ENCODE measurements around the gene STARD3.

STARD3 gene

DNA sequence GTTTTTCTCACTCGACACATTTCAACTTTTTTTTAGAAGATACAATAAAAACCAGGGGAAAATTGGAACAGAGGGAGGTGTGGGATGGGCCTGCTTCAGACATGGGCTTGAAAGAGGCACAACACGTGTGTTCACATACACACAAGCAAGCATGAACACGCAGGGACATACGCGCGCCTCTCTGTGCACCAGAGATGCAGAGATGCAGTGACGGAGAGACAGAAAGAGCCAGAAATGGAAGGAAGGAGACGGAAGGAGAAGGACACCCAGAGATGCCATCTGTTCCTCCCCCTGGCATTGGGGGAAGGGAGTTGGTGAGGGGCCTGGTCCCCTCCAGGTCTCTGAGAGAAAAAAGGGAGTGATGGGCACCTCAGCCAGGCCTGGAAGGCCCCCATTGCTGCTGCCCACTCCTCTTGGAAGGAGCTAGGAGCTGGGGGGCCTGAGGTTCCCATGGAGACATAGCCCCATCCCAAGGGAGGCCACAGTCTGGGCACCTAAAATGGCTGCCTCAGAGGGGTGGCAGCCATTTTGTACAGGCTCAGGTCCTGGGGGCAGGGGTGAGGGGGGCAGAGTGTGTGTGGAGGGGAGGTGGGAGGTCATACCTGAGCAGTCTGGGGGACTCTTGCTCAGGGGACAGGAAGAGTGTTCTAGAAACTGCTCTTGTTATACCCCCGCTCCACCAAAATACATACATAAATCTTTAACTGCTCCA lies 25.4 kb upstream of the STARD3 start:
- no peak for DNase-seq (ENCODE audit: low spot score)
- TF ChIP-seq, protein P1, sequence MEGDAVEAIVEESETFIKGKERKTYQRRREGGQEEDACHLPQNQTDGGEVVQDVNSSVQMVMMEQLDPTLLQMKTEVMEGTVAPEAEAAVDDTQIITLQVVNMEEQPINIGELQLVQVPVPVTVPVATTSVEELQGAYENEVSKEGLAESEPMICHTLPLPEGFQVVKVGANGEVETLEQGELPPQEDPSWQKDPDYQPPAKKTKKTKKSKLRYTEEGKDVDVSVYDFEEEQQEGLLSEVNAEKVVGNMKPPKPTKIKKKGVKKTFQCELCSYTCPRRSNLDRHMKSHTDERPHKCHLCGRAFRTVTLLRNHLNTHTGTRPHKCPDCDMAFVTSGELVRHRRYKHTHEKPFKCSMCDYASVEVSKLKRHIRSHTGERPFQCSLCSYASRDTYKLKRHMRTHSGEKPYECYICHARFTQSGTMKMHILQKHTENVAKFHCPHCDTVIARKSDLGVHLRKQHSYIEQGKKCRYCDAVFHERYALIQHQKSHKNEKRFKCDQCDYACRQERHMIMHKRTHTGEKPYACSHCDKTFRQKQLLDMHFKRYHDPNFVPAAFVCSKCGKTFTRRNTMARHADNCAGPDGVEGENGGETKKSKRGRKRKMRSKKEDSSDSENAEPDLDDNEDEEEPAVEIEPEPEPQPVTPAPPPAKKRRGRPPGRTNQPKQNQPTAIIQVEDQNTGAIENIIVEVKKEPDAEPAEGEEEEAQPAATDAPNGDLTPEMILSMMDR (IDR thresholded peaks at IDR 0.05), result no peak
- Histone ChIP-seq H3K27ac (no peak overlapping the region), H3K4me3 (no peak overlapping the region)

- TF ChIP-seq, protein P1 (IDR thresholded peaks at IDR 0.05), result no peak
Observed at GRCh38 chr17:39612291-39612894, 24.6 kb upstream of the STARD3 start.

DNA sequence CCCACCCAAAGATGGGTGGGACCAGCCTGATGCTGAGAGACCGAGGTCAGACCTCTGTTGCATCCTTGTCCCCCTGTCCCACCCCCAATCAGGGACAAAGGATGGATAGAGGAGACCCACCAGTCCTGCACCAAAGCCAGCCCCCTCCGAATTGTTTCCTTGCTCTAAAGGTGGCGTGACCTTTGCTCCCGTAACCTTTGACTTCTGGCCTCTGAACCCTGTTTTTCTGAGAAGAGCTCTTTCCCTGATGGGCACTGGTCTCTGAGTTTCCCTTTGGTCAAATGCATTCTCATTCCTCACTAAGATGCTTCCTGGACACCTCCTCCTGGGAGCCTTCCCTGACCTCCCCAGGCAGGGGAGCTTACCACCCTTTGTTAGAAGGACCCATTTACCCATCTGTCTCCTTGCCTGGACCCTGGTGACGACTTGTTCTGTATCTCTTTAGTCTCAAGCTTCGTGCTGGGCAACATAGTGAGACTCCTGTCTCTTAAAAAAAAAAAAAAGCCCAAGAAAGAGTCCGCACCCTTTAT lies 23.9 kb upstream of the STARD3 start:
- DNase-seq (ENCODE audit: low spot score), result no peak
- TF ChIP-seq, protein P1 (IDR thresholded peaks at IDR 0.05), result no peak
- no peak overlapping the region for H3K27ac ChIP-seq
- H3K4me3 ChIP-seq, result no peak overlapping the region

More at GRCh38 chr17:39612291-39612894, 24.6 kb upstream of the STARD3 start:
- DNase-seq (ENCODE audit: low spot score), result no peak
- Histone ChIP-seq H3K4me3 (no peak overlapping the region), H3K27ac (no peak overlapping the region)

DNA sequence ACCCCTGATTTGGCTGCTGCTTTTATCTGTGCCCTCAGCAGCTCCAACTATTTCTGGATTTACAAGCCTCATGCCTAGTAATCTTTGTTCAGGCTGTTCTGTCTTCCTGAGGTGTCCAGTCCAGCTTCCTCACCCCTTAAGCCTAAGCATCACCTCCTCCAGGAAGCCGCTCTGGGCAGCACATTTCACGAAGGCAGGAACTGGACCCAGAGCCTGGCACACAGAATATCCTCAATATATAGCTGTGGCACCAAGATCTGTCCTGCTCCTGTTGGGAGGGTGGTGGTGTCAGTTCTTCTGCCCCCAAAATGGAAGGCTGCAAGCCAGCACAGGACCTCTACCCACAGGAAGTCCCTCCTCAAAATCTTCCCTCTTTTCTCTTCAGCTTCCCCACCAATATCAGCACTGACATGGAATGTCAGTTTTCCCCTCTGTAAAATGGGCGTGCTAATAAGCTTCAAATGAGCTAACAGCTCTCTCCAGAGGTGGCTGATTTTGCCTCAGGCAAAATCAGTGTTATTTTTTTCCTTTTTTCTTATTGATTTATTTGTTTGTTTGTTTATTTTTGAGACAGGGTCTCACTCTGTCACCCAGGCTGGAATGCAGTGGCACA lies 22.3 kb upstream of the STARD3 start:
- H3K4me3 ChIP-seq, result no peak overlapping the region
- H3K27ac ChIP-seq, result no peak overlapping the region
- DNase-seq (ENCODE audit: low spot score), result no peak
- TF ChIP-seq, protein P1 (IDR thresholded peaks at IDR 0.05), result no peak

DNA sequence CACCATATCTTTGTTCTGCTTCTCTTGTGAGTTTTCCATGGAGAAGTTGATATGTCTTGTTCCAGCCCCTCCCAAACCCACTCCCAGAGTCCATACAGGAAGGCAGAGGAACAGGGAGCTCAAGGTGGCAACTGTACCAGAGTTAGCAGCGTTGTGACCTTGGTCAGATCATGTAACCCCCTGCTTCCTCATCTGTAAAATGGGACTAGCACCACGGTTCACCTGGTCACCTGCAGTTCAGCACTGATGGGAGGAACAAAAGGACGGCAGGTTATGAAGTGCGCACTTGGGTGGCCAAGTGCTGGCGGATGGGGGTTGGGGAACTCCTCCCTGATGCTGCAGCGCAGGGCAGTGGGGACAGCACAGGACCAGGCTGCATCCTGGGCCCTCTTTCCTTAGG lies 21.5 kb upstream of the STARD3 start:
- TF ChIP-seq, protein P1 (IDR thresholded peaks at IDR 0.05), result no peak
- no peak overlapping the region for H3K27ac ChIP-seq
- DNase-seq (ENCODE audit: low spot score), result no peak
- no peak overlapping the region for H3K4me3 ChIP-seq

DNA sequence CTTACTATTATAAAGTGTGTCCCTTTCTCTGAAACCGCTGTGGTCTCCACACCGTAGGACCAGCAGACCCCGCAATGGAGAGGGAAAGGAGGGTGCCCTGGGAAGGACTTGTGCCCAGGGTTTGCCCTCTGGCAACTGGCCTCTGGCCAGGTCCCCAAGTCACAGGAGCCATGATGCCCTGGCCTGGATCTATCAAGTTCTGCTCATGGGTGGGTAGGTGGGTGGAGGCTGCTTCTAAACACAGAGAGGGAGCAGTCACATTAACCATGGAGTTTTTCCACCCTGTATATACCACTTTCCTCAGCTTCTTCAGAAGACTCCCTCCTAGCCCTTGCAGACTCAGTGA lies 19.9 kb upstream of the STARD3 start:
- H3K4me3 ChIP-seq, result peak overlapping the region; percentile 81
- TF ChIP-seq, protein P1 (IDR thresholded peaks at IDR 0.05), result no peak
- no peak overlapping the region for H3K27ac ChIP-seq
- no peak for DNase-seq (ENCODE audit: low spot score)
